A204.1 (cell line): ENCODE measurements around the gene KRR1.
"Not testable (repeated sequence)": the region's sequence is repeated elsewhere in the genome, so short reads cannot be mapped to it uniquely, and the experiment has no call there.

Source experiments
- FAIRE-seq: peaks from 2 replicates; lab custom pipeline; 2012; peaks lifted over from hg19 to GRCh38; lab: Jason Lieb, UNC

The KRR1 gene

DNA sequence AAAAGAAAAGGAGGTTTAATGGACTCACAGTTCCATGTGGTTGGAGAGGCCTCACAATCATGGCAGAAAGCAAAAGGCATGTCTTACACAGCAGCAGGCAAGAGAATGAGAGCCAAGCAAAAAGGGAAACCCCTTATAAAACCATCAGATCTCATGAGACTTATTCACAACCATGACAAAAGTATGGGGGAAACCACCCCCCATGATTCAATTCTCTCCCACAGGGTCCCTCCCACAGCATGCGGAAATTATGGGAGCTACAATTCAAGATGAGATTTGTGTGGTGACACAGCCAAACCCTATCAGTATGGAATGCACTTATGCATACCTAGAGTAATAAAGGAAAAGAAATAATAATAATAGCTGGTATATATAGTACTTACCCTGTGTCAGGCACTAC lies 35.3 kb downstream of the KRR1 start:
- no peak for FAIRE-seq

DNA sequence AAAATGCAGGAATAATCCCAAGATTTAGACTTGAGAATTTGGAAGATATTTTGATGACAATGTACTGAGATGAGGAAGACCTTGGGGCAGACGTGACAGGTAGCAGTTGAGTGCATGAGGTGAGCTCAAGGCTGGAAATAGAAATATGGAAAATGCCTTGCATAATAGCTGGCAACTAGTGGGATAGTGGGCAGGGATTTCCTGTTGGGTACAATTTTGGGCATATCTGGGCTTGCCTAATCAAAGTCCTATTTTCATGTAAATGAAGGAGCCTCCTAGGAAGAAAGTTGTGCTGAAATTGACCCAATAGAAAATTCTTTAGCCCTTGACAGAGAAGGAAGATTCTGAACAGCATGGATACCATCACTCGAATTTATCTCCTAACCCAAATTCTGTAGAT lies 37.3 kb downstream of the KRR1 start:
- FAIRE-seq: no peak

DNA sequence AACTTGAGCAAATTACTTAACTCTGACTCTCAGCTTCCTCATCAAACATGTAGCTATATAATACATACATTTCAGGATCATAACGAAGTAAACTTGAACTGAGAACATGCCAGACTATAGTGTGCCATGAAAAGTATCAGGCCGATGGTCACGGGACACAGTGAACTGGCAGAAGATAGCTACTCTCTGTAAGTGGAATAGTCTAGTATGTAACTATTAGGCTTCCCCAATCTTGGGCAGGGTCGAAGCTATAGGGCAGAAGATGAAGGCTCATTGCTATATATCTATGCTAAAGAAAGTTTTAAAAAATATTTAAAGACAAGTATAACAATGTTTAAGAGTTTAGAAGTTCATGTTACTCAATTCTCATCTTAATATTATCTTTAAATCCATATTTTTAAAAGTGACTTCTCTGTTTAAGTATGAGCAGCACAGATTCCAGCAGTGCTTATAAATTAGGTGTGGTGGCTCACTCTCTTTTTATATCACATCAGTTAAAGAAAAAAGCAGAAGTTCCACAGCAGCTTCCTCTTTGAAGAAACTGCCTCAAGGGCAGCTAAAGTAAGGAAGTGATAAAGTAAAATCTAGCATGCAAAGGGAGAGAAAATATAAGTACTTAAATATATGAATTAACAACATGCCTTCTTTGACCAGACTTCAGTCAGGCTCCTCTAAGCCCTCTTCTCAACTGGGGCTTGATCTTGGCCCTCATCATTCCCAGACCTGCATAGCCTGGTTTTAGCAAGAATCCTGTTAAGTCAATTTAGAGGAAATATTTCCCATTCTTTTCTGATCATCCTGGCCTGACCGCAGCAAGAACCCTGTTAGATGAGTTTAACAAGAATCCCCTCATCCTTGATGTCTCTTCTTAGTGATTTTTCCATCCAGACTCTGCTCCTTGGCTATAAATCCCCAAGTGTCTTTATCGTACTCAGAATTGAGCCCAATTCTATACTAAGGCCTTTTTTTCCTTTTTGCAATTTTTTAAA lies 39.2 kb downstream of the KRR1 start:
- no peak for FAIRE-seq

DNA sequence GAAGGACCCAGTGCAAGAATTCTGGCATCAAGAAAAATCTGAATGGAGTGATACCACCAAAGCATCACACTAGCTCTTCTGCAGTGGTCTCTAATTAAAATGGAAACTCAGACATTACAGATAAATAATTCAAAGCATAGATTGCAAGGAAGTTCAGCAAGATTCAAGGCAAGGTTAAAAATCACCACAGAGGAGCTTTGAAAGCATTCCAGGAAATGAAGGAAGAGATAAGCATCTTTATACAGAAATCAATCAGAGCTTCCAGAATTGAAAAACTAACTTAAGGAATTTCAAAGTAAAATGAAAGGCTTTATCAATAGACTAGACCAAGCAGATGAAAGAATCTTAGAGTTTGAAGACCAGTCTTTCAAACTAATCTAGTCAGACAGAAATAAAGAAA lies 51.2 kb downstream of the KRR1 start:
- no peak for FAIRE-seq

DNA sequence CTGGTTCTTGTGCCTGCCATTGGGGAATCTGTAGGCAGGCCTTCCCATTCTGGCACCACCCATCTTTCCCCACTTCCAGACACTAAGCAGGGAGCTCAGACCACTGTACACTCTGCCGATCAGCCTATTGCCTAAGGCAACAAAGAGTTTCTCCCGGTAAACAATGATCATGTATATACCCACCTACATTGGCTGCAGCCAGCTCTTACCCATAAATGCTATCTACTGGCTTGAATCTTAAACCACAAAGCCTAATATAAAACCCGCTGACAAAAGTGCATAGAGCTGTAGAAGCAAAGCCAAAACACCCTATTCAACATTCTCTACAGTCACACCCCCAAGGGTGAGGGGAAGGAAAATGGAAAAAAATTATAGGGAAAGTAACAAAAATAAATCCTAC lies 51.7 kb downstream of the KRR1 start:
- no peak for FAIRE-seq

DNA sequence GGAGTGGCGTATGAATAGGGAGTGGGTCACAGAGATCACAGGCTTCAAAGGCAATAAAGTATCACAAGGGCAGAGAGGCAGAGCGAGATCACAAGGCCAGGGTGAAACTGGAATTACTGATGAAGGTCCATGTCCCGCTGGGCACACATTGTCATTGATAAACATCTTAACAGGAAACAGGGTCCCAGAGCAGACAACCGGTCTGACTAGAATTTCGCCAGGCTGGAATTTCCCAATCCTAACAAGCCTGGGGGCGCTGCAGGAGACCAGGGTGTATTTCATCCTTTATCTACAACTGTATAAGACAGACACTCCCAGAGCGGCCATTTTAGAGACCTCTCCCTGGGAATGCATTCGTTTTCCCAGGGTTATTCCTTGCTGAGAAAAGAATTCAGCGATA lies 53.5 kb downstream of the KRR1 start:
- not testable (repeated sequence) for FAIRE-seq

DNA sequence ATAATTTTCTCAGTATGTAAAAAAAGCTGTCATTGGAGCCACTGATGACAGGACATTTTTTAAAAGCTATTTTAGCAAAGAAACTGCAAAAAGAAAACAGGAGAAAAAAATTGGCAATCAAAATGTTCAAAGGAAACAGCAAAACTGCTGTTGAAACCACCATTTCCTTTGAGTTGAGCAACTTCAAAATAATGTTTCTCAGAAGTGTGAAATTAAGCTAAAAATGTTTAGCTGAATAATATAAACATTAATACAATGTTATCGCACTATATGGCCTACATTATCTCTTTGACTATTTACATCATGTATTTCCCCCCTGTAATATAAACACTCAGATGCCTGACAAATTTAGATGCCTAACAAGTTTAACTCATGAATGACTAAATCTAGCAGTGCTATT lies 54.2 kb downstream of the KRR1 start:
- no peak for FAIRE-seq

DNA sequence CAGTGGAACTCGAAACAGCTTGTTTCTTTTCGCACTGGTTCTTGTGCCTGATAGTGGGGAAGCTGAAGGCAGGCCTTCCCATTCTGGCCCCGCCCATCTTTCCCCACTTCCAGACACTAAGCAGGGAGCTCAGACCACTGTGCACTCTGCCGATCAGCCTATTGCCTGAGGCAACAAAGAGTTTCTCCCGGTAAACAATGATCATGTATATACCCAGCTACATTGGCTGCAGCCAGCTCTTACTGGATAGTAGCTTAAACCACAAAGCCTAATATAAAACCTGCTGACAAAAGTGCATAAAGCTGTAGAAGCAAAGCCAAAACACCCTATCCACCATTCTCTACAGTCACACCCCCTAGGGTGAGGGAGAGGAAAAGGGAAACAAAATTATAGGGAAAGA lies 55.6 kb downstream of the KRR1 start:
- no peak for FAIRE-seq

DNA sequence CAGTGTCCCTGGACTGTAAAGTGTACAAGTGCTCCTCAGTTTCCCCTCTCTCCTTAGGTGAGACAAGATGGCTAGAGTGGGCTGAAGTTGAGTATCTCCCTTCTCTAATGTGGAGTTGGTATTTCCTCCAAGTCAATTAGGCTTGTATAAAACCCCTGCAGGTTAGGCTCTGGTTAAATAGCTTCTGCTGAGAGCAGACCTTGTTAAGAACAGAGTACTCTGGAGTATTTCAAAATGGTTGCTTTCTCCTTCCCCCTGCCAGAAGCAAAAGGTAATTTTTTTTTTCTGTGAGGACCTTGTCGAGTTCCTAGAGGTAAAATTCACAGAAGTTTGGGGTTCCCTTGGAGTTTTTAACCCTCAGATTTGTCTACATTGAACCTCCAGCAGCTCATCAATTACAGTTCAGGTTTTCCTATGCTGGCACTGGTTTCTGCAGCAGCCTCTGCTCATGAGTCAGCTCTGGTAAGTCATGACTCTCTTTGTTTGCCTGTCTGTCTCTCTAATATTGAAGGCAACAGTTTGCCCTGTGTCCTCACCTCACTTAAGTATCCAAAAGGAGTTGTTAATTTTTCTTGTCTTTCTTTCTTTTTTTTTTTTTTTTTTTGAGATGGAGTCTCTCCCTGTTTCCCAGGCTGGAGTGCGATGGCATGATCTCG lies 58.6 kb downstream of the KRR1 start:
- no peak for FAIRE-seq

DNA sequence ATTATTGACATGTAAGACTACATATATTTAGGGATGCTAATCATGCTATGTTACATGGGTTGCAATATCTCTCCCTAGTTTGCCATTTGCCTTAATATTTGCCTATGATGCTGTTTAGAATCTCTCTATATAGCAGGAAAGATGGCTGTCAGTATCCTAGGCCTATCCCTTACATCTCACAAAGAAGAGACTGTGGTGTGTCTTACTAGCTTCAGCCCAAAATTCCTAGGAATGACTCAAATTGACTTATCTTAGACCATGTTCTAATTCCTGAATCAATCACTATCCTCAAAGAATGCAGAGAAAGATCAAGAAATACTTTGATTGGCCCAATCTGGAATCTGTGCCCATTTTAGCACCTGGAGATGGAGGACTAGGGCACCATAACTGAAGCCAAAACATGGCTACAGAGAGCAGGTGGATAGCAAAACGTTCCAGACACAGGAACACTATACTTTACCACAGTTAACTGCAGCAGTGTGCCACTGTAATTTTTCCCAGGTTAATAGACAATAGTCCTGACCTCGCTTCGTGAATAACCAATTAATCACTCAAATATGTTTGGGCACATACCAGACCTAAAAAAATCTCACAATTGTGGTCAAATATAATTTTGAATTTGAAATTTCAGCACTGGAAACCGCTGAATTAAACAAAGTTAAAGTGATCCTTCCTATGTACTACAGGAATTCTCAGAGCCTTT lies 63.6 kb downstream of the KRR1 start:
- FAIRE-seq: no peak

DNA sequence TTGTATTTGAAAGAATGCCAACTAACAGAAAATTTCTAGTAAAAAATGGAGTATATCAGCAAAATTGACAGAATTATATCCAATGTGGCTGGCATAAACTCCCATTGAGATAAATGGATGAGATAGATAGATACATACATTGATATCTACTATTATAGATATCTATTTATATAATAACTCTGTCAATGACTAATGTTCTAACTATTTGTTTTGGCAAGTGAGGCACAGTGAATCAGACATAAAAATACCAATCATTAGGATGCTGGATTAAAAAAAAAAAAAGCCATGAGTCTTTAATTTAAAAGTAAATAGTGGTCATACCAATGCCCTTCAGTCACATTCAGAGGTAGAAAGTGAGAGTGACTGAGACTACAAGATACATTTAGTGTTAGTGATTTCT lies 64.6 kb downstream of the KRR1 start:
- FAIRE-seq: no peak

DNA sequence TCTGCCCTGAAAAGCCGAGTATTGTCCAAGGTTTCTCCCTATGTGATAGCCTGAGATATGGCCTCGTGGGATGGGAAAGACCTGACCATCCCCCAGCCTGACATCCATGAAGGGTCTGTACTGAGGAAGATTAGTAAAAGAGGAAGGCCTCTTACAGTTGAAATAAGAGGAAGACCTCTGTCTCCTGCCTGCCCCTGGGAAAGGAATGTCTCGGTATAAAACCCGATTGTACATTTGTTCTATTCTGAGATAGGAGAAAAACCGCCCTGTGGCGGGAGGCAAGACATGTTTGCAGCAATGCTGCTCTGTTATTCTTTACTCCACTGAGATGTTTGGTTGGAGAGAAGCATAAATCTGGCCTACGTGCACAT lies 66.3 kb downstream of the KRR1 start:
- FAIRE-seq: not testable (repeated sequence)

DNA sequence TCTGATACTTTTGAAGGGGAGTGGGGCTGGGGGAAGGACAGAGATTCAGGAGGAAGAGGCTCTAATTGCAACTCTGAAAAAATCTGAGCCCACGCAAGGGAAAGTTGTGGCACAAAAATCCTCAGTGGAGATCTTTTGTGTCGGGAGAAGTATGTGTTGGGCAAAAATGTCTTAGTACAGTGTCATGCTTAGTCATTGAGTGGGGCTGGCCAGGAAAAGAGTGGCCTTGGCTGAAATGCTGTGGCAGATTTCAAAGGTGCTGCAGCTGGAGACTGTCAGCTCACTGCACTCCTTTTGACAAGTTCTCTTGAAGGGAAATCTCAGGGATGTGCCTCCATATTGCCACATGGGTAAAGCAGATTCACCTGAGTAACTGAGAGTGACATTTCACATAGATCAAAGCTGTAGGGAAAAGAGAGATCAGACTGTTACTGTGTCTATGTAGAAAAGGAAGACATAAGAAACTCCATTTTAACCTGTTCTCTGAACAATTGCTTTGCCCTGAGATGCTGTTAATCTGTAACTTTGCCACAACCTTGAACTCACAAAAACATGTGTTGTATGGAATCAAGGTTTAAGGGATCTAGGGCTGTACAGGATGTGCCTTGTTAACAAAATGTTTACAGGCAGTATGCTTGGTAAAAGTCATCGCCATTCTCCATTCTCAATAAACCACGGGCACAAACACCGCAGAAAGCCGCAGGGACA lies 66.8 kb downstream of the KRR1 start:
- FAIRE-seq: no peak

DNA sequence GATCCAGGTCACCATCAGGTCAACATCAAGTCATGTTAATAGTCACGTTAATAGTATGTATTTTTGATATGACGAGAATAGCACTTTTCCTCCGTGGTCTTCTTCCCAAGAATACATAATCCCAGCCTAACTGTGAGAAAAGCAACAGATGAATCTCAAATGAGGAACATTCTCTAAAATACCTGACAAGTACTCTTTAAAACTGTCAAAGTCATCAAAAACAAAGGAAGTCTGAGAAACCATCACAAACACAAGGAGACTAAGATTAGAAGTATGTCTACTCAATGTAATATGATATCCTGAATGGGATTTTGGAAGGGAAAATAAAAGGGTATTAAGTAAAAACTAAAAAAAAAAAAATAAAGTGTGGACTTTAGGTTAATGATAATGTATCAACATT lies 67.7 kb downstream of the KRR1 start:
- FAIRE-seq: no peak

DNA sequence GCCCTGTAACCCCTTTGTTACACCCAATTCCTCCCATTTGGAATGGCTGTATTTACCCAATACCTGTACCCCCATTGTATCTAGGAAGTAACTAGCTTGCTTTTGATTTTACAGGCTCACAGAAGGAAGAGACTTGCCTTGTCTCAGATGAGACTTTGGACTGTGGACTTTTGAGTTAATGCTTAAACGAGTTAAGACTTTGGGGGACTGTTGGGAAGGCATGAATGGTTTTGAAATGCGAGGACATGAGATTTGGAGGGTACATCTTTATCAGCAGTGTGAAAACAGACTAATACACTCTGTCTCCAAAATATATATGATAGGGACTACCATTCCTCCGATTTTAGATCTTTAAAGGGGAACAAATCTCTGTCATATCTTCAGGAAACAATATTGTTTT lies 69.0 kb downstream of the KRR1 start:
- not testable (repeated sequence) for FAIRE-seq

DNA sequence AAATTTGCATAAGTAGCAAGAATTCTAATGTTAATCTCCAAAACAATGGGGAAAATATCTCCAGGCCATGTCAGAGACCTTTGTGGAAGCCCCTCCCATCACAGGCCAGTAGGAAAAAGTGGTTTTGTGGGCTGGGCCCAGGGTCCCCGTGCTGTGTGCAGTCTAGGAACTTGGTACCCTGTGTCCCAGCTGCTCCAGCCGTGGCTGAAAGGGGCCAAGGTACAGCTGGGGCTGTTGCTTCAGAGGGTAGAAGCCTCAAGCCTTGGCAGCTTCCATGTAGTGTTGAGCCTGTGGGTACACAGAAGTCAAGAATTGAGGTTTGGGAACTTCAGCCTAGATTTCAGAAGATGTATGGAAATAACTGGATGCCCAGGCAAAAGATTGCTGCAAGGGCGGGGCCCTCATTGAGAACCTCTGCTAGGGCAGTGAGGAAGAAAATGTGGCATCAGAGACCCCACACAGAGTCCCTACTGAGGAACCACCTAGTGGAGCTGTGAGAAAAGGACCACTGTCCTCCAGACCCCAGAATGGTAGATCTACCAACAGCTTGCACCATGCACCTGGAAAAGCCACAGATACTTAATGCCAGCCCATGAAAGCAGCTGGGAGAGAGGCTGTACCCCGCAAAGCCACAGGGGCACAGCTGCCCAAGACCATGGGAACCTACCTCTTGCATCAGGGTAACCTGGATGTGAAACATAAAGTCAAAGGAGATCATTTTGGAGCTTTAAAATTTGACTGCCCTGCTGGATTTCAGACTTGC lies 69.5 kb downstream of the KRR1 start:
- not testable (repeated sequence) for FAIRE-seq
